Liver (tissue), 9 donors: Measurements from ENCODE around the gene KCP. TPM values are rescaled to one million over a fixed set of nuclear protein-coding genes. Genes with fewer than 3 reads are reported as not detected.

Source experiments
- DNase-seq: peaks from one replicate; pipeline ENCODE4 v3.0.0-alpha.2; 2017; ENCODE audit warnings: low spot score
- H3K27ac ChIP-seq, 2 donors: one replicate each; pipeline ENCODE4 v1.7.0; 2013; ENCODE audit warnings: inconsistent platforms in 2 of 2, low read length in 2 of 2, control low read depth in 1 of 2, low read depth in 1 of 2, mild to moderate bottlenecking in 1 of 2
- H3K27me3 ChIP-seq, 4 donors: one replicate each; pipeline versions ENCODE4 v1.6.1 to v1.7.0; 2013; ENCODE audit warnings: low read length in 3 of 4, inconsistent platforms in 1 of 4, mild to moderate bottlenecking in 1 of 4, moderate library complexity in 1 of 4; ENCODE audit not compliant: control insufficient read depth in 4 of 4, insufficient read depth in 4 of 4
- H3K36me3 ChIP-seq, 4 donors: one replicate each; pipeline versions ENCODE4 v1.6.1 to v1.7.0; 2013; ENCODE audit warnings: low read length in 3 of 4, mild to moderate bottlenecking in 3 of 4, low read depth in 1 of 4, moderate library complexity in 1 of 4; ENCODE audit not compliant: control insufficient read depth in 4 of 4, insufficient read depth in 3 of 4
- H3K4me1 ChIP-seq, 4 donors: one replicate each; pipeline versions ENCODE4 v1.6.1 to v1.7.0; 2013; ENCODE audit warnings: low read length in 3 of 4, mild to moderate bottlenecking in 3 of 4, moderate library complexity in 1 of 4; ENCODE audit not compliant: control insufficient read depth in 4 of 4, insufficient read depth in 4 of 4
- H3K4me3 ChIP-seq, 3 donors: one replicate each; pipeline versions ENCODE4 v1.6.1 to v1.7.0; 2013; ENCODE audit warnings: low read length in 3 of 3, control low read depth in 1 of 3, low read depth in 1 of 3, mild to moderate bottlenecking in 1 of 3
- H3K9ac ChIP-seq, 2 donors: one replicate each; pipeline ENCODE4 v1.7.0; 2013; ENCODE audit warnings: low read length in 2 of 2, mild to moderate bottlenecking in 2 of 2, moderate library complexity in 2 of 2, control low read depth in 1 of 2, low read depth in 1 of 2
- H3K9me3 ChIP-seq, 4 donors: one replicate each; pipeline versions ENCODE4 v1.6.1 to v1.7.0; 2013; ENCODE audit warnings: low read length in 3 of 4; ENCODE audit not compliant: control insufficient read depth in 4 of 4
- FOXA1 ChIP-seq: IDR thresholded peaks from 2 replicates; pipeline ENCODE4 v1.6.1; 2016; ENCODE audit warnings: antibody characterized with exemption
- GABPA ChIP-seq, 2 donors: IDR thresholded peaks in 1 of 2; conservative IDR thresholded peaks in 1 of 2; 2 replicates each; pipeline ENCODE4 v1.6.1; 2016; ENCODE audit warnings: antibody characterized with exemption in 2 of 2, mild to moderate bottlenecking in 1 of 2, moderate library complexity in 1 of 2
- JUND ChIP-seq, 2 donors: IDR thresholded peaks; 2 replicates each; pipeline ENCODE4 v1.6.1; 2016; ENCODE audit warnings: antibody characterized with exemption in 2 of 2
- SP1 ChIP-seq: IDR thresholded peaks from 2 replicates; pipeline ENCODE4 v1.6.1; 2018; ENCODE audit warnings: antibody characterized with exemption, mild to moderate bottlenecking
- WGBS: extraction: QIAGEN DNeasy Blood & Tissue Kit; methylation state at CpG from one replicate; pipeline ENCODE4 v1.1.7; 2013; 5-methylcytosine and 5-hydroxymethylcytosine counted together
- polyA plus RNA-seq, 2 donors: library from polyadenylated mRNA; stranded (reverse) in 1 of 2; unstranded in 1 of 2; fragments of 200-250 nt in 1 of 2; fragments of >200 nt in 1 of 2; fragmentation: Nextera tagmentation in 1 of 2; extraction: Ambion mirVana in 1 of 2; gene quantifications; one replicate each; pipeline versions ENCODE4 v1.2.1 to v1.2.3, GENCODE V29; 2013 to 2015
- total RNA-seq, 2 donors: library from RNA; depleted of rRNA; stranded (reverse); fragments of >200 nt; gene quantifications; one replicate each; pipeline ENCODE4 v1.2.3, GENCODE V29; 2014
- TF ChIP-seq, protein P1 (sequence below): IDR thresholded peaks from 2 replicates; pipeline ENCODE4 v1.6.1; 2016; ENCODE audit warnings: antibody characterized with exemption, mild to moderate bottlenecking
- TF ChIP-seq, protein P2 (sequence below): IDR thresholded peaks from 2 replicates; pipeline ENCODE4 v1.6.1; 2016; ENCODE audit warnings: antibody characterized with exemption
- TF ChIP-seq, protein P3 (sequence below): fragments of 150-350 bp; IDR thresholded peaks from 2 replicates; pipeline ENCODE4 v1.5.1; 2017; ENCODE audit warnings: improper control_type of control experiment, low read depth, low read length; ENCODE audit not compliant: missing input control
- donor health status: healthy.
- donor health status: healthy.
- donor health status: healthy.
- donor health status: healthy.
- donor health status: healthy.

Gene KCP
- total and polyA plus RNA-seq, 4 donors = 0.02 to 0.08 (median 0.05) TPM; not detected in 1

- TF ChIP-seq GABPA (IDR thresholded peaks at IDR 0.05 in 1 of 2, conservative IDR thresholded peaks at IDR 0.05 in 1 of 2) = no peak
- TF ChIP-seq, protein P1, sequence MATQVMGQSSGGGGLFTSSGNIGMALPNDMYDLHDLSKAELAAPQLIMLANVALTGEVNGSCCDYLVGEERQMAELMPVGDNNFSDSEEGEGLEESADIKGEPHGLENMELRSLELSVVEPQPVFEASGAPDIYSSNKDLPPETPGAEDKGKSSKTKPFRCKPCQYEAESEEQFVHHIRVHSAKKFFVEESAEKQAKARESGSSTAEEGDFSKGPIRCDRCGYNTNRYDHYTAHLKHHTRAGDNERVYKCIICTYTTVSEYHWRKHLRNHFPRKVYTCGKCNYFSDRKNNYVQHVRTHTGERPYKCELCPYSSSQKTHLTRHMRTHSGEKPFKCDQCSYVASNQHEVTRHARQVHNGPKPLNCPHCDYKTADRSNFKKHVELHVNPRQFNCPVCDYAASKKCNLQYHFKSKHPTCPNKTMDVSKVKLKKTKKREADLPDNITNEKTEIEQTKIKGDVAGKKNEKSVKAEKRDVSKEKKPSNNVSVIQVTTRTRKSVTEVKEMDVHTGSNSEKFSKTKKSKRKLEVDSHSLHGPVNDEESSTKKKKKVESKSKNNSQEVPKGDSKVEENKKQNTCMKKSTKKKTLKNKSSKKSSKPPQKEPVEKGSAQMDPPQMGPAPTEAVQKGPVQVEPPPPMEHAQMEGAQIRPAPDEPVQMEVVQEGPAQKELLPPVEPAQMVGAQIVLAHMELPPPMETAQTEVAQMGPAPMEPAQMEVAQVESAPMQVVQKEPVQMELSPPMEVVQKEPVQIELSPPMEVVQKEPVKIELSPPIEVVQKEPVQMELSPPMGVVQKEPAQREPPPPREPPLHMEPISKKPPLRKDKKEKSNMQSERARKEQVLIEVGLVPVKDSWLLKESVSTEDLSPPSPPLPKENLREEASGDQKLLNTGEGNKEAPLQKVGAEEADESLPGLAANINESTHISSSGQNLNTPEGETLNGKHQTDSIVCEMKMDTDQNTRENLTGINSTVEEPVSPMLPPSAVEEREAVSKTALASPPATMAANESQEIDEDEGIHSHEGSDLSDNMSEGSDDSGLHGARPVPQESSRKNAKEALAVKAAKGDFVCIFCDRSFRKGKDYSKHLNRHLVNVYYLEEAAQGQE = no peak
These were observed 23.1 kb downstream of the KCP start (continued) for GRCh38 chr7:128887169-128888038.

- H3K9me3 ChIP-seq = no peaks in the 10 kb centered on the region
- no peaks in the 10 kb centered on the region for H3K36me3 ChIP-seq
- H3K4me1 ChIP-seq = peaks cover 0 to 3% (median 1%) of the 10 kb centered on the region in 4 donors
- no peak overlapping the region for H3K27ac ChIP-seq
- no peak for DNase-seq
- WGBS = 84% methylated on average over 14 of the region's 14 CpGs
- H3K9ac ChIP-seq = no peak overlapping the region
- TF ChIP-seq FOXA1 (no peak), SP1 (no peak), JUND (IDR thresholded peaks at IDR 0.05) (no peak)
- TF ChIP-seq, protein P2, sequence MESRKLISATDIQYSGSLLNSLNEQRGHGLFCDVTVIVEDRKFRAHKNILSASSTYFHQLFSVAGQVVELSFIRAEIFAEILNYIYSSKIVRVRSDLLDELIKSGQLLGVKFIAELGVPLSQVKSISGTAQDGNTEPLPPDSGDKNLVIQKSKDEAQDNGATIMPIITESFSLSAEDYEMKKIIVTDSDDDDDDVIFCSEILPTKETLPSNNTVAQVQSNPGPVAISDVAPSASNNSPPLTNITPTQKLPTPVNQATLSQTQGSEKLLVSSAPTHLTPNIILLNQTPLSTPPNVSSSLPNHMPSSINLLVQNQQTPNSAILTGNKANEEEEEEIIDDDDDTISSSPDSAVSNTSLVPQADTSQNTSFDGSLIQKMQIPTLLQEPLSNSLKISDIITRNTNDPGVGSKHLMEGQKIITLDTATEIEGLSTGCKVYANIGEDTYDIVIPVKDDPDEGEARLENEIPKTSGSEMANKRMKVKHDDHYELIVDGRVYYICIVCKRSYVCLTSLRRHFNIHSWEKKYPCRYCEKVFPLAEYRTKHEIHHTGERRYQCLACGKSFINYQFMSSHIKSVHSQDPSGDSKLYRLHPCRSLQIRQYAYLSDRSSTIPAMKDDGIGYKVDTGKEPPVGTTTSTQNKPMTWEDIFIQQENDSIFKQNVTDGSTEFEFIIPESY = no peak
- TF ChIP-seq, protein P3, sequence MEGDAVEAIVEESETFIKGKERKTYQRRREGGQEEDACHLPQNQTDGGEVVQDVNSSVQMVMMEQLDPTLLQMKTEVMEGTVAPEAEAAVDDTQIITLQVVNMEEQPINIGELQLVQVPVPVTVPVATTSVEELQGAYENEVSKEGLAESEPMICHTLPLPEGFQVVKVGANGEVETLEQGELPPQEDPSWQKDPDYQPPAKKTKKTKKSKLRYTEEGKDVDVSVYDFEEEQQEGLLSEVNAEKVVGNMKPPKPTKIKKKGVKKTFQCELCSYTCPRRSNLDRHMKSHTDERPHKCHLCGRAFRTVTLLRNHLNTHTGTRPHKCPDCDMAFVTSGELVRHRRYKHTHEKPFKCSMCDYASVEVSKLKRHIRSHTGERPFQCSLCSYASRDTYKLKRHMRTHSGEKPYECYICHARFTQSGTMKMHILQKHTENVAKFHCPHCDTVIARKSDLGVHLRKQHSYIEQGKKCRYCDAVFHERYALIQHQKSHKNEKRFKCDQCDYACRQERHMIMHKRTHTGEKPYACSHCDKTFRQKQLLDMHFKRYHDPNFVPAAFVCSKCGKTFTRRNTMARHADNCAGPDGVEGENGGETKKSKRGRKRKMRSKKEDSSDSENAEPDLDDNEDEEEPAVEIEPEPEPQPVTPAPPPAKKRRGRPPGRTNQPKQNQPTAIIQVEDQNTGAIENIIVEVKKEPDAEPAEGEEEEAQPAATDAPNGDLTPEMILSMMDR = no peak
- H3K4me3 ChIP-seq = no peak overlapping the region
- no peaks in the 10 kb centered on the region for H3K27me3 ChIP-seq
These were observed 23.9 kb downstream of the KCP start for GRCh38 chr7:128886391-128887168.
